Measurements from ENCODE around the gene EDDM3A. TPM values are rescaled to one million over a fixed set of nuclear protein-coding genes. Genes with fewer than 3 reads are reported as not detected.

The EDDM3A gene
- total RNA-seq = not detected in 3 replicates

- no peak for TF ChIP-seq CTCF (IDR thresholded peaks at IDR 0.05; ENCODE audit: unreplicated experiment)
- Mint-ChIP-seq H3K9me3 (no peaks in the 10 kb centered on the region), H3K4me1 (no peaks in the 10 kb centered on the region), H3K27me3 (ENCODE audit: low read depth) (no peaks in the 10 kb centered on the region), H3K36me3 (peaks cover 1% of the 10 kb centered on the region), H3K4me3 (no peak within 1 kb of the TSS), H3K27ac (no peak within 1 kb of the TSS)
- DNase-seq (ENCODE audit: low spot score in 2 of 2, unreplicated experiment in 2 of 2) = no peak
Measured at GRCh38 chr14:20745571-20746358, at the start of gene EDDM3A. Gene EDDM3A (plus strand): TSS chr14:20745887. CDS start chr14:20747581, 1,694 bp downstream.

- peaks cover 2% of the 10 kb centered on the region for H3K4me1 Mint-ChIP-seq
- no peak overlapping the region for H3K27ac Mint-ChIP-seq
- H3K9me3 Mint-ChIP-seq = no peaks in the 10 kb centered on the region
- no peak for DNase-seq (ENCODE audit: low spot score in 2 of 2, unreplicated experiment in 2 of 2)
- peaks cover 5% of the 10 kb centered on the region for H3K36me3 Mint-ChIP-seq
- TF ChIP-seq CTCF (IDR thresholded peaks at IDR 0.05; ENCODE audit: unreplicated experiment) = no peak
- no peak overlapping the region for H3K4me3 Mint-ChIP-seq
- no peaks in the 10 kb centered on the region for H3K27me3 Mint-ChIP-seq (ENCODE audit: low read depth)
Measured at GRCh38 chr14:20696764-20697163, 48.9 kb upstream of the EDDM3A start.

GRCh38 chr14:20697273-20698017, 48.2 kb upstream of the EDDM3A start:
- no peak overlapping the region for H3K27ac Mint-ChIP-seq
- no peaks in the 10 kb centered on the region for H3K9me3 Mint-ChIP-seq
- H3K4me3 Mint-ChIP-seq = no peak overlapping the region
- peaks cover 5% of the 10 kb centered on the region for H3K36me3 Mint-ChIP-seq
- H3K27me3 Mint-ChIP-seq (ENCODE audit: low read depth) = no peaks in the 10 kb centered on the region
- peaks cover 2% of the 10 kb centered on the region for H3K4me1 Mint-ChIP-seq
- TF ChIP-seq CTCF (IDR thresholded peaks at IDR 0.05; ENCODE audit: unreplicated experiment) = peak; percentile 73
- DNase-seq (ENCODE audit: low spot score in 2 of 2, unreplicated experiment in 2 of 2) = peak; percentile 44 to 76

- Mint-ChIP-seq H3K4me3 (no peak overlapping the region), H3K27me3 (ENCODE audit: low read depth) (no peaks in the 10 kb centered on the region), H3K36me3 (peaks cover 5% of the 10 kb centered on the region)
Measured at GRCh38 chr14:20698018-20698329, 47.7 kb upstream of the EDDM3A start.

GRCh38 chr14:20698934-20699333, 46.8 kb upstream of the EDDM3A start:
- DNase-seq (ENCODE audit: low spot score in 2 of 2, unreplicated experiment in 2 of 2) = no peak
- H3K4me1 Mint-ChIP-seq = peaks cover 2% of the 10 kb centered on the region
- H3K4me3 Mint-ChIP-seq = no peak overlapping the region
- no peaks in the 10 kb centered on the region for H3K9me3 Mint-ChIP-seq
- no peaks in the 10 kb centered on the region for H3K27me3 Mint-ChIP-seq (ENCODE audit: low read depth)
- no peak overlapping the region for H3K27ac Mint-ChIP-seq
- H3K36me3 Mint-ChIP-seq = peaks cover 5% of the 10 kb centered on the region
- TF ChIP-seq CTCF (IDR thresholded peaks at IDR 0.05; ENCODE audit: unreplicated experiment) = no peak

More at GRCh38 chr14:20698018-20698329, 47.7 kb upstream of the EDDM3A start:
- no peak for TF ChIP-seq CTCF (IDR thresholded peaks at IDR 0.05; ENCODE audit: unreplicated experiment)
- Mint-ChIP-seq H3K27ac (no peak overlapping the region), H3K4me1 (peaks cover 2% of the 10 kb centered on the region), H3K9me3 (no peaks in the 10 kb centered on the region)
- no peak for DNase-seq (ENCODE audit: low spot score in 2 of 2, unreplicated experiment in 2 of 2)
